GM10266 (cell line): ENCODE data around the gene HUS1.

Source experiments
- DNase-seq: peaks from one replicate; pipeline ENCODE4 v3.0.0; 2012; ENCODE audit errors: extremely low spot score
- TF ChIP-seq, protein P1 (sequence below): IDR thresholded peaks from 2 replicates; pipeline ENCODE4 v1.5.1; 2012; ENCODE audit warnings: mild to moderate bottlenecking, low read depth; ENCODE audit not compliant: control insufficient read depth, insufficient read depth; ENCODE audit errors: missing control alignments

Gene HUS1

DNA sequence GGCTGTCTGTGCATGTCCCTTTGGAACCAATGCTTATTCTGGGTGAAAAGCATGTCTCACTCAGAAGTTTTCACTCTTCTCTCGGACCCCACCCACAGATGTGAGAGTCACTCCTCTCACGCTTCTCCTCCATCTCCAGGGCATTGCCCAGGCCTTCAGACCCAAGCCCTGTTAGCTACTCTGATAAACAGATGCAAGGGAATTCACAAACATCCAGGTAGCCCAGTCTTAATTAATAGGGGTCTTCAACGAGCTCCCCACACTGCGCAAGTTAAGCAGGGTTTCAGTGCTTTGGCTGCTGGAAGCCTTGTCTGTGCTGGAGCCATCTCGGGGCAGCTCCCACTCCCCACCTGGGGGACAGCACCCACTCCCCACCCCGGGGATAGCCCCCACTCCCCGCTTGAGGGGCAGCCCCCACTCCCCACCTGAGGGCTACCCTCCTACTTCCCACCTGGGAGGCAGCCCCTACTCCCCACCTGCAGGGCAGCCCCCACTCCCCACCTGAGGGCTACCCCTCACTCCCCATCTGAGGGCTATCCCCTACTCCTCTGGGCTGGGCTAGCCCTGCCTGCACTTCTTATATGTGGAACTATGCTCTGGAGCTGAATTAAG is 39.9 kb downstream of the HUS1 start:
- TF ChIP-seq, protein P1, sequence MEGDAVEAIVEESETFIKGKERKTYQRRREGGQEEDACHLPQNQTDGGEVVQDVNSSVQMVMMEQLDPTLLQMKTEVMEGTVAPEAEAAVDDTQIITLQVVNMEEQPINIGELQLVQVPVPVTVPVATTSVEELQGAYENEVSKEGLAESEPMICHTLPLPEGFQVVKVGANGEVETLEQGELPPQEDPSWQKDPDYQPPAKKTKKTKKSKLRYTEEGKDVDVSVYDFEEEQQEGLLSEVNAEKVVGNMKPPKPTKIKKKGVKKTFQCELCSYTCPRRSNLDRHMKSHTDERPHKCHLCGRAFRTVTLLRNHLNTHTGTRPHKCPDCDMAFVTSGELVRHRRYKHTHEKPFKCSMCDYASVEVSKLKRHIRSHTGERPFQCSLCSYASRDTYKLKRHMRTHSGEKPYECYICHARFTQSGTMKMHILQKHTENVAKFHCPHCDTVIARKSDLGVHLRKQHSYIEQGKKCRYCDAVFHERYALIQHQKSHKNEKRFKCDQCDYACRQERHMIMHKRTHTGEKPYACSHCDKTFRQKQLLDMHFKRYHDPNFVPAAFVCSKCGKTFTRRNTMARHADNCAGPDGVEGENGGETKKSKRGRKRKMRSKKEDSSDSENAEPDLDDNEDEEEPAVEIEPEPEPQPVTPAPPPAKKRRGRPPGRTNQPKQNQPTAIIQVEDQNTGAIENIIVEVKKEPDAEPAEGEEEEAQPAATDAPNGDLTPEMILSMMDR: no peak
- DNase-seq: no peak

- TF ChIP-seq, protein P1: peak; percentile 28
- DNase-seq: no peak
Observed at GRCh38 chr7:47938574-47939165, 40.7 kb downstream of the HUS1 start.

- DNase-seq: no peak
- TF ChIP-seq, protein P1: peak; percentile 11
Observed at GRCh38 chr7:47937711-47938573, 41.5 kb downstream of the HUS1 start.

GRCh38 chr7:47937065-47937687 is 42.2 kb downstream of the HUS1 start:
- TF ChIP-seq, protein P1: no peak

GRCh38 chr7:47936323-47936722 is 43.1 kb downstream of the HUS1 start:
- DNase-seq: no peak
- TF ChIP-seq, protein P1: no peak

More at GRCh38 chr7:47937065-47937687, 42.2 kb downstream of the HUS1 start:
- peak; percentile 85 for DNase-seq

- TF ChIP-seq, protein P1: no peak
- DNase-seq: no peak
Observed at GRCh38 chr7:47935336-47935735, 44.1 kb downstream of the HUS1 start.
